Measurements from ENCODE around the gene CDK5RAP1.
A peak's percentile ranks its signal among the peaks of the same experiment; 100 is the strongest.

DNA sequence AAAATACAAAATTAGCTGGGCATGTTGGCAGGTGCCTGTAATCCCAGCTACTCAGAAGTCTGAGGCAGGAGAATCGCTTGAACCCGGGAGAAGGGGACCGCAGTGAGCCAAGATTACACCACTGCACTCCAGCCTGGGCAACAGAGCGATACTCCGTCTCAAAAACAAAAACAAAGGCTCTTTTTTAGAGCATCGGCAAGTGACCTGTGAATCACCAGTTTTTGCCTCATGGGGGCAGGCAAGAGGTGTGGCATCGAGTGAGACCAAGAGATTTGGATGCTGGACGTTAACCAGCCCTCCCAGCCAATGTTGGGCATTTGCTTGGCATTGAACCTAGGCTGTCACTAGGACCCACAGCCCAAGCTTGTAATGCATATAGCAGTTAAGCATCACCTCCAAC is 14.6 kb upstream of the CDK5RAP1 start:
- TF ChIP-seq, protein P1, sequence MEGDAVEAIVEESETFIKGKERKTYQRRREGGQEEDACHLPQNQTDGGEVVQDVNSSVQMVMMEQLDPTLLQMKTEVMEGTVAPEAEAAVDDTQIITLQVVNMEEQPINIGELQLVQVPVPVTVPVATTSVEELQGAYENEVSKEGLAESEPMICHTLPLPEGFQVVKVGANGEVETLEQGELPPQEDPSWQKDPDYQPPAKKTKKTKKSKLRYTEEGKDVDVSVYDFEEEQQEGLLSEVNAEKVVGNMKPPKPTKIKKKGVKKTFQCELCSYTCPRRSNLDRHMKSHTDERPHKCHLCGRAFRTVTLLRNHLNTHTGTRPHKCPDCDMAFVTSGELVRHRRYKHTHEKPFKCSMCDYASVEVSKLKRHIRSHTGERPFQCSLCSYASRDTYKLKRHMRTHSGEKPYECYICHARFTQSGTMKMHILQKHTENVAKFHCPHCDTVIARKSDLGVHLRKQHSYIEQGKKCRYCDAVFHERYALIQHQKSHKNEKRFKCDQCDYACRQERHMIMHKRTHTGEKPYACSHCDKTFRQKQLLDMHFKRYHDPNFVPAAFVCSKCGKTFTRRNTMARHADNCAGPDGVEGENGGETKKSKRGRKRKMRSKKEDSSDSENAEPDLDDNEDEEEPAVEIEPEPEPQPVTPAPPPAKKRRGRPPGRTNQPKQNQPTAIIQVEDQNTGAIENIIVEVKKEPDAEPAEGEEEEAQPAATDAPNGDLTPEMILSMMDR (IDR thresholded peaks at IDR 0.05; ENCODE audit: low read length) = peak; percentile 63
- no peak for TF ChIP-seq EZH2 (IDR thresholded peaks at IDR 0.05; ENCODE audit: borderline replicate concordance, low read length)
